Erythroblast (primary cell): ENCODE measurements around the gene MMUT.

ENCODE experiments used
- GATA1 ChIP-seq: IDR thresholded peaks from 2 replicates; pipeline ENCODE4 v1.6.1; 2011; ENCODE audit warnings: low read depth, mild to moderate bottlenecking, control low read depth, low read length, moderate library complexity
- POLR2A ChIP-seq: IDR thresholded peaks from 2 replicates; pipeline ENCODE4 v1.6.1; 2011; ENCODE audit warnings: mild to moderate bottlenecking, low read length

- TF ChIP-seq POLR2A (peak; percentile 96), GATA1 (no peak)
Measured at GRCh38 chr6:49462927-49463611, at the start of gene MMUT, which contains the start of gene CENPQ.
